ENCODE results near the gene CHN2. TPM values are rescaled to one million over a fixed set of nuclear protein-coding genes. Genes with fewer than 3 reads are reported as not detected.

Gene CHN2
- total RNA-seq, 1 donor from 2014 or later = 14.2 TPM

- Histone ChIP-seq H3K27me3 (ENCODE audit: low read depth) (peaks cover 4% of the 10 kb centered on the region), H3K9me3 (no peaks in the 10 kb centered on the region), H3K36me3 (no peaks in the 10 kb centered on the region), H3K27ac (no peak overlapping the region), H3K4me3 (no peak overlapping the region), H3K4me1 (no peaks in the 10 kb centered on the region)
- ATAC-seq = no peak
- TF ChIP-seq CTCF (IDR thresholded peaks at IDR 0.05) = no peak
- DNase-seq = no peak
- intact Hi-C loops (cut with DNase I) = no loop called here
Observed at GRCh38 chr7:29277436-29278215, 83.1 kb downstream of the CHN2 start.

- intact Hi-C loops (cut with DNase I) = no loop called here
- H3K27me3 ChIP-seq (ENCODE audit: low read depth) = peaks cover 4% of the 10 kb centered on the region
- H3K36me3 ChIP-seq = no peaks in the 10 kb centered on the region
- TF ChIP-seq CTCF (IDR thresholded peaks at IDR 0.05) = no peak
- peaks cover 3% of the 10 kb centered on the region for H3K4me1 ChIP-seq
- H3K27ac ChIP-seq = no peak overlapping the region
- H3K4me3 ChIP-seq = no peak overlapping the region
- ATAC-seq (no peak), DNase-seq (no peak)
- H3K9me3 ChIP-seq = no peaks in the 10 kb centered on the region
Observed at GRCh38 chr7:29278337-29279069, 83.9 kb downstream of the CHN2 start.

- intact Hi-C loops (cut with DNase I) = no loop called here
Observed at GRCh38 chr7:29281782-29282541, 87.4 kb downstream of the CHN2 start.

GRCh38 chr7:29282819-29283414 is 88.3 kb downstream of the CHN2 start:
- peaks cover 3% of the 10 kb centered on the region for H3K4me1 ChIP-seq
- no peaks in the 10 kb centered on the region for H3K27me3 ChIP-seq (ENCODE audit: low read depth)
- TF ChIP-seq CTCF (IDR thresholded peaks at IDR 0.05) = no peak
- H3K36me3 ChIP-seq = no peaks in the 10 kb centered on the region
- DNase-seq (no peak), ATAC-seq (peak; percentile 31 to 48)
- no peak overlapping the region for H3K4me3 ChIP-seq
- no peaks in the 10 kb centered on the region for H3K9me3 ChIP-seq
- H3K27ac ChIP-seq = no peak overlapping the region
- intact Hi-C loops (cut with DNase I) = no loop called here

More at GRCh38 chr7:29281782-29282541, 87.4 kb downstream of the CHN2 start:
- Histone ChIP-seq H3K36me3 (no peaks in the 10 kb centered on the region), H3K27ac (no peak overlapping the region), H3K4me1 (peaks cover 3% of the 10 kb centered on the region), H3K27me3 (ENCODE audit: low read depth) (no peaks in the 10 kb centered on the region), H3K4me3 (no peak overlapping the region), H3K9me3 (no peaks in the 10 kb centered on the region)
- TF ChIP-seq CTCF (IDR thresholded peaks at IDR 0.05) = no peak
- ATAC-seq = peak; percentile 18 to 46
- DNase-seq = no peak
